HepG2 (cell line): ENCODE measurements around the gene ITPR1. TPM values are rescaled to one million over a fixed set of nuclear protein-coding genes. Genes with fewer than 3 reads are reported as not detected.

Experiments used
- AGO2 ChIP-seq: fragments of 200-400 bp; formaldehyde crosslinking; optimal IDR thresholded peaks from 2 replicates; pipeline ENCODE3; 2017; ENCODE audit warnings: mild to moderate bottlenecking, low read depth, low read length, moderate library complexity
- ATF4 ChIP-seq, 2 experiments: fragments of 450-650 bp in 1 of 2; sonication (generic) in 1 of 2; formaldehyde crosslinking; IDR thresholded peaks; 2 replicates each; pipeline versions ENCODE4 v1.5.0 to v1.8.0; 2020 to 2022; ENCODE audit warnings: mild to moderate bottlenecking in 1 of 2, missing genetic modification reagents in 1 of 2
- CBX2 ChIP-seq, 2 experiments: fragments of 200-600 bp in 1 of 2; sonication (generic); formaldehyde crosslinking in 1 of 2; IDR thresholded peaks; 2 replicates each; pipeline versions ENCODE4 v1.7.0 to v1.8.1; 2018 to 2022; ENCODE audit warnings: low read depth in 2 of 2, low read length in 1 of 2, mild to moderate bottlenecking in 1 of 2, missing genetic modification reagents in 1 of 2
- ELF1 ChIP-seq: sonication (generic); formaldehyde crosslinking; IDR thresholded peaks from 2 replicates; pipeline ENCODE4 v1.4.0; 2020; ENCODE audit warnings: missing genetic modification reagents
- GFI1 ChIP-seq: sonication (generic); formaldehyde crosslinking; IDR thresholded peaks from 2 replicates; pipeline ENCODE4 v1.5.0; 2020; ENCODE audit warnings: missing genetic modification reagents, mild to moderate bottlenecking, borderline replicate concordance
- HOXA3 ChIP-seq: sonication (generic); formaldehyde crosslinking; IDR thresholded peaks from 2 replicates; pipeline ENCODE4 v1.5.0; 2020; ENCODE audit warnings: missing genetic modification reagents
- HOXD1 ChIP-seq: sonication (generic); formaldehyde crosslinking; IDR thresholded peaks from 2 replicates; pipeline ENCODE4 v1.5.0; 2020; ENCODE audit warnings: missing genetic modification reagents
- IRX3 ChIP-seq: sonication (generic); formaldehyde crosslinking; IDR thresholded peaks from 2 replicates; pipeline ENCODE4 v1.8.1; 2023; ENCODE audit warnings: mild to moderate bottlenecking, low read depth, missing genetic modification reagents, borderline replicate concordance
- KLF15 ChIP-seq: sonication (generic); formaldehyde crosslinking; IDR thresholded peaks from 2 replicates; pipeline ENCODE4 v1.8.1; 2023; ENCODE audit warnings: borderline replicate concordance, mild to moderate bottlenecking, inconsistent platforms, missing genetic modification reagents, mixed read lengths
- KLF6 ChIP-seq: IDR thresholded peaks from 2 replicates; pipeline ENCODE4 v1.8.0; 2016; ENCODE audit warnings: missing biosample characterization, missing genetic modification reagents
- KLF9 ChIP-seq: IDR thresholded peaks from 2 replicates; pipeline ENCODE4 v1.6.1; 2016; ENCODE audit warnings: low read depth
- LBX2 ChIP-seq: sonication (generic); formaldehyde crosslinking; IDR thresholded peaks from 2 replicates; pipeline ENCODE4 v1.5.0; 2020; ENCODE audit warnings: missing genetic modification reagents, mild to moderate bottlenecking, borderline replicate concordance
- MAFF ChIP-seq: IDR thresholded peaks from 2 replicates; pipeline ENCODE4 v1.6.1; 2011; ENCODE audit warnings: low read depth, low read length, improper control_type of control experiment
- MXD1 ChIP-seq: sonication (generic); formaldehyde crosslinking; IDR thresholded peaks from 2 replicates; pipeline ENCODE4 v1.4.0; 2020; ENCODE audit warnings: mild to moderate bottlenecking, missing genetic modification reagents
- NAIF1 ChIP-seq: sonication (generic); formaldehyde crosslinking; IDR thresholded peaks from 2 replicates; pipeline ENCODE4 v1.5.0; 2020; ENCODE audit warnings: mild to moderate bottlenecking, missing genetic modification reagents, borderline replicate concordance
- NCOA2 ChIP-seq: sonication (generic); formaldehyde crosslinking; IDR thresholded peaks from 2 replicates; pipeline ENCODE4 v1.8.0; 2022; ENCODE audit warnings: inconsistent platforms
- NFATC3 ChIP-seq: sonication (generic); formaldehyde crosslinking; IDR thresholded peaks from 2 replicates; pipeline ENCODE4 v1.5.1; 2020; ENCODE audit warnings: mild to moderate bottlenecking, missing genetic modification reagents
- PHB2 ChIP-seq: fragments of 450-650 bp; IDR thresholded peaks from 2 replicates; pipeline ENCODE4 v1.6.1; 2018; ENCODE audit not compliant: partially characterized antibody
- PLRG1 ChIP-seq: fragments of 450-650 bp; conservative IDR thresholded peaks from 2 replicates; pipeline ENCODE4 v1.6.1; 2016
- SOX13 ChIP-seq, 3 experiments: fragments of 450-650 bp in 1 of 3; sonication (generic) in 1 of 3; formaldehyde crosslinking in 1 of 3; IDR thresholded peaks in 2 of 3; conservative IDR thresholded peaks in 1 of 3; 2 replicates each; pipeline versions ENCODE4 v1.5.0 to v1.6.1; 2016 to 2020; ENCODE audit warnings: antibody characterized with exemption in 1 of 3, mild to moderate bottlenecking in 1 of 3, missing compliant biosample characterization in 1 of 3, missing genetic modification reagents in 1 of 3, moderate library complexity in 1 of 3
- STAT5B ChIP-seq: sonication (generic); formaldehyde crosslinking; IDR thresholded peaks from 2 replicates; pipeline ENCODE4 v1.4.0; 2020; ENCODE audit warnings: missing genetic modification reagents
- ZFP91 ChIP-seq: sonication (generic); formaldehyde crosslinking; IDR thresholded peaks from 2 replicates; pipeline ENCODE4 v1.9.0; 2022; ENCODE audit warnings: missing genetic modification reagents, mild to moderate bottlenecking, borderline replicate concordance
- ZMYM3 ChIP-seq: sonication (generic); formaldehyde crosslinking; IDR thresholded peaks from 2 replicates; pipeline ENCODE4 v1.5.1; 2020; ENCODE audit warnings: mild to moderate bottlenecking, missing genetic modification reagents
- ZMYM4 ChIP-seq: sonication (generic); formaldehyde crosslinking; IDR thresholded peaks from 2 replicates; pipeline ENCODE4 v1.8.1; 2023; ENCODE audit warnings: mild to moderate bottlenecking, missing genetic modification reagents
- ZNF10 ChIP-seq: sonication (generic); formaldehyde crosslinking; IDR thresholded peaks from 2 replicates; pipeline ENCODE4 v1.4.0; 2020; ENCODE audit warnings: mild to moderate bottlenecking, low read depth, missing genetic modification reagents, borderline replicate concordance
- ZNF296 ChIP-seq: sonication (generic); formaldehyde crosslinking; conservative IDR thresholded peaks from 2 replicates; pipeline ENCODE4 v1.5.0; 2020; ENCODE audit warnings: mild to moderate bottlenecking, missing genetic modification reagents
- ZNF468 ChIP-seq: sonication (generic); formaldehyde crosslinking; IDR thresholded peaks from 2 replicates; pipeline ENCODE4 v1.8.0; 2022; ENCODE audit warnings: mild to moderate bottlenecking, moderate library complexity, missing genetic modification reagents
- ZNF75D ChIP-seq: sonication (generic); formaldehyde crosslinking; IDR thresholded peaks from 2 replicates; pipeline ENCODE4 v1.8.1; 2023; ENCODE audit warnings: missing genetic modification reagents, mild to moderate bottlenecking, borderline replicate concordance
- polyA plus RNA-seq, 8 experiments: library from polyadenylated mRNA; depleted of rRNA in 3 of 8; stranded (reverse) in 7 of 8; unstranded in 1 of 8; fragments of >200 nt; fragmentation: Illumina TruSeq in 4 of 8; extraction: Trizol in 4 of 8; gene quantifications; 2 replicates each; pipeline versions ENCODE4 v1.2.1 to v1.2.3, GENCODE V29; 2011 to 2016; ENCODE audit warnings: low read depth in 4 of 8, missing spikeins in 1 of 8, mixed read lengths in 1 of 8; ENCODE audit not compliant: insufficient read depth in 1 of 8
- total RNA-seq, 5 experiments: library from RNA; depleted of rRNA; stranded (reverse); fragments of >200 nt; fragmentation: Illumina TruSeq; extraction: Trizol; gene quantifications; 2 replicates each; pipeline ENCODE4 v1.2.3, GENCODE V29; 2016; ENCODE audit warnings: low read depth in 1 of 5

The ITPR1 gene
- total and polyA plus RNA-seq, 2 of the 13 experiments (the other 11 are each of a cell fraction or from before 2014, with no cell fraction given) = 10.0 to 11.4 TPM

GRCh38 chr3:4724051-4724629, 231.0 kb downstream of the ITPR1 start (continued):
- TF ChIP-seq PHB2 (no peak), CBX2 (IDR thresholded peaks at IDR 0.05; ENCODE audit: low read depth, low read length) (no peak), CBX2 (CRISPR knock-in tag; IDR thresholded peaks at IDR 0.05; ENCODE audit: low read depth) (no peak), ZMYM4 (peak; percentile 69; the same call in 1 of the 2 replicates), HOXA3 (peak; percentile 50), NFATC3 (CRISPR knock-in tag) (no peak), IRX3 (CRISPR knock-in tag) (no peak), ZNF468 (CRISPR knock-in tag) (no peak), MAFF (no peak), NCOA2 (CRISPR knock-in tag) (peak; percentile 34; the same call in 1 of the 2 replicates), SOX13 (IDR thresholded peaks at IDR 0.05) (no peak), SOX13 (CRISPR knock-in tag; conservative IDR thresholded peaks at IDR 0.05 in 1 of 2, IDR thresholded peaks at IDR 0.05 in 1 of 2) (peak in 1 of 2 experiments; percentile 38; a peak in 1 of 4 replicates), KLF15 (CRISPR knock-in tag) (no peak), ZFP91 (CRISPR knock-in tag) (no peak; the same call in 1 of the 2 replicates), HOXD1 (CRISPR knock-in tag) (no peak), NAIF1 (CRISPR knock-in tag) (no peak), KLF6 (CRISPR knock-in tag) (no peak), GFI1 (CRISPR knock-in tag) (no peak), LBX2 (no peak), ZNF10 (CRISPR knock-in tag) (no peak), ZNF296 (CRISPR knock-in tag) (no peak), STAT5B (no peak), KLF9 (CRISPR knock-in tag) (no peak), MXD1 (CRISPR knock-in tag) (no peak), ELF1 (CRISPR knock-in tag) (no peak), ZMYM3 (CRISPR knock-in tag) (no peak), ZNF75D (no peak), AGO2 (no peak), PLRG1 (no peak), ATF4 (CRISPR knock-in tag; IDR thresholded peaks at IDR 0.05) (no peak; a peak in 1 of 4 replicates)
